Activated CD8-positive, alpha-beta memory T cell treated with anti-CD3 and anti-CD28 coated beads for 4 hours (primary cell): Measurements from ENCODE around the gene ABCA13.

Experiments used
- DNase-seq, 2 donors: peaks; one replicate each; pipeline ENCODE4 v3.0.0-alpha.2; 2020; ENCODE audit warnings: low read depth in 2 of 2

The ABCA13 gene

DNA sequence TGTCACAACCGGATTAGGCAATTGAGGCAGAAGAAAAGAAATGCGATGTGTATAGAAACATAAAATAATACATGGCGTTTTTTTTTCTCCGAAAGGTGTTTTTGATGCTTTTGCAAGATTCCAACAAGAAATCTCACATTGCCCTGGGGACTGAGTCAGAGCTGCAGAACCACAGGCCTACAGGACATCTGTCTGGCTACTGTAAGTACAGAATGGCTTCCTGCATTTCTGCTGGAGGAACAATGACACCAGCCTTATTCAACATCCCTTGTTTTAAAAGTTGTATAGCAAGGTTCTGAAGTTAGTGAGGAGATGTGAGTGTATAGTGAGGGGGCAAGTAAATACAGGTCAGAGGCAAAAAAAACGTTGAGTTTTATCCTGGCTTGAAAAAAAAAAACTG, 256.4 kb downstream of the ABCA13 start:
- no peak for DNase-seq

DNA sequence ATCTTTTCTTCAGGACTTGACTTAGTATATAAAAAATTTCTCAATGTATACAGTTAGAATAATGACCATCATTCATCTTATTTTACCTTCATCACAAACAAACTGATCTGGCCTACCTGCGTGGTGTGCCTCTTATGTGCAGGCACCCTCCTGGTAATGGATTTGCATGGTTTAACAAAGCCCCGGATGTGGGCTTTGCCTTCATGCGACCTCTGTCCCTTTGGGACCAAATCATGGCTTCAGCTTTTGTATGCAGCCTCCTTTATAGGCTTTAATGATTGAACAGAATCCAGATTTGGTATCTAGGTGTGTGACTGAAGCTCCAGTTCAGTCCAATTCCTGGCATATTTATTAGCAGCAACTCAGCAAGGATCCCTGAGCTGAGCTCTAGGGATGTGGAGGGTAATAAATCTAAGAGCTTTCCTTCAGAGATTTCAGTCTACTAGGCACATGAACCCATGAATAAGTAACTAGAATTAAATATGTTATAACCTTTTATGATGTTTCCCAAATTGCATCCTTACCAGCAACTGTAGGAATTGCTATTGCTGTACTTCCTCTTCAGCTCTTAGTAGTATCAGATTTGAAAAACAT, 256.9 kb downstream of the ABCA13 start:
- no peak for DNase-seq

DNA sequence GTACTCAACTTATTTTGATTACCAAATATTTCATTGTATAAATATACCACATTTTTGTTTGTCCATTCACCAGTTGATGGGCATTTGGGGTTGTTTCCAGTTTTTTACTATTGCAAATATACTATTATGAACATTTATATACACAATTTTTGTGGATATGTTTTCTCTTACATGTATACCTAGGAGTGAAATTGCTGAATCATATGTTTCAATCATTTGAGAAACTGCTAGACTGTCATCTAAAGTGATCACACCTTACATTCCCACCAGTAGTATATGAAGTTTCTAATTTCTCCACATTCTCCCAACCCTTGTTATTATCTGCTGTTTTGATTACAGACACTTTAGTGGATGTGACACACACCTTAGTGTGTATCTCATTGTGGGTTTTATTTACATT, 257.9 kb downstream of the ABCA13 start:
- DNase-seq: no peak

DNA sequence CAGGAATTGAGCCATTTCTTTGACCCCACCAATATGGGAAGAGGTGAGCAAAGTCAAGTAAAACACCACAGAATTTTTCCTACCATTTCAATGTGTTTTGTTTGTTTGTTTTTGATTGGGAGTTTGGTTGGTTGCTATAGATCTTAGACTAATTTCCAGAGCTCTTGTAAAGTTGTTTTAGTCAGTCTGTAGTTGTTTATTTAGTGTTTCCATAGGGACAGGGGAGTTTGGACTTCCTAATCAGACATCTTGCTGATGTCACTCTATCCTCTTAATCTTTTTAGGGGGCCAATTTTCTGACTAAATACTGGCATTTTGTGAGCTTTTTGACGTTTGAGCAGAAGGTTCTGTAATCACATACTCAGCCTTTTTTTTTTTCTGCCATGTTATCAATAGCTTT, 266.9 kb downstream of the ABCA13 start:
- DNase-seq: no peak

DNA sequence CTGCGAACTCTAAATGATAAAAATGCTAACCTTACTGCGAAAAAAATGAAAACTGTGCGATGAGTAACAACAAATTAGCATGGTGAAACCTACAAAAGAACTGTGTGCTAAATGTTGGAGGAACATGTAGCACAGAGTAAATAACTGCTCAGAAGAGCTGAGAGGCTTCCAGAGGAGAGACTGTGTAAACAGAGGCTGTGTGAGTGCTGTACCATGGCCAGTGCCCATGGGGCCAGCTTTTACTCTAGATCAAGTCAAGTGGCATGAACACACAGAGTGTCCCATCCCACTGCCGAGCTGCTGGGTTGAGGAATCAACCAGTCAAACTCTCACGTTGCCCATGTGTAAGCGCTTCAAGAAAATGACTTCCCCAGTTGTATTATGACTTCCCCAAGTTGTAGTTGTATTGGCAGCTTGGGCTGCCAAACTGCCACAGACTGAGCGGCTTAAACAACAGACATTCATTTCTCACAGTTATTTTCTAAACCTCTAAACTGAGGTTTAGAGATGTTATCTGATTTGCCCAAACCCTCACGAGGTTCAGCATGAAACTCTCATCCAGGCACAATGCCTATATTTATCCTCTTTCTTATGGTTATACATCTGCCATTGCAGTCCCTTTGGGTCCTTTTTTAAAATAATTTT, 270.7 kb downstream of the ABCA13 start:
- DNase-seq: no peak

DNA sequence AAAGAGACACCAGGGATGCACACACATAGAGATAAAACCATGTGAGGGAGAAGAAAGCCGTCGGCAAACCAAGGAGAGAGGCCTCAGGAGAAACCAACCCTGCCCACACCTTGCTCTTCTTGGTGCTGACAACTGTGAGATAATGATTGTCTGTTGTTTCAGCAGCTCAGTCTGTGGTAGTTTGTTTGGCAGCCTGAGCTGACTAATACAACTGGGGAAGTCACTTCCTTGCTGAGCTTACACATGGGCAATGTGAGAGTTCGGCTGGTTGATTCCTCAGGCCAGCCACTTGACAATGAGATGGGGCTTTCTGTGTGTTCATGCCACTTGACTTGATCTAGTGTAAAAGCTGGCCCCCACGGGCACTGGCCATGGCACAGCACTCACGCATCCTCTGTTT, 271.8 kb downstream of the ABCA13 start:
- DNase-seq: no peak

DNA sequence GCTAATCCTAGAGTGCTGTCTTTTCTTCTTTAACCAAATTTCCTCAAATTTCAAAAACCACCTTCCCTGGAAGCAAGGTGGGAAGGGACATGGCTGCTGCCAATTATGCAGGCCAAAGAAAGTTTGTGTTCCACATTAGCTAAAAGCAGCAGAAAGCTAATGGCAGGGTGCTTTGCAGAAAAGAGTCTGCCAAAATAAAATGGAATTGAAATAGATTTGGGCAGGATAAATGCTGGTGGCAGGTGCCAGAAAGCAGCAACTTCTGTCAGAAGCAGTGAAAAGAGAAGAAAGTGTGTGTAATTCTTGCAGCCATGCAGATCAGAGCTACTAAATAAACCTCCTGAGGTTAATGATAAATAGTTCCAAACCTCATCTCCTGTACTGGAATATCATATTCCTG, 275.5 kb downstream of the ABCA13 start:
- no peak for DNase-seq

DNA sequence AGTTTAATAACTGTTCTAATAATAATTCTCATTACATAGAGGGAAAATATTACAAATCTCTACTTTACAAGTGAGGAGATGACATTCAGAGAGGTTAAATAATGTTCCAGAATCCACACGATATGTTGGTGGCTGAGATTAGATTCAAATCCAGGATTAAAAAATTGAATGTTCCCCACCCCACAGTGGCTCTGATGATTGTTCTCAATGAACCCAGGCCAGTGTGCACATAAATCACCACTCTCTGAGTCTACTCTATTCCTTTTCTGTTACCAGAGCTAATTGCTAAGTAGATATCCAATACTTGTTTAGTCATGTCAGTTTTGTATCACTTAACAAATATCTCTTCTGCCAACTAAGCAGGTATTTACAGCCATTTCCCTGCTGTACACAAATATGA, 281.0 kb downstream of the ABCA13 start:
- DNase-seq: no peak

DNA sequence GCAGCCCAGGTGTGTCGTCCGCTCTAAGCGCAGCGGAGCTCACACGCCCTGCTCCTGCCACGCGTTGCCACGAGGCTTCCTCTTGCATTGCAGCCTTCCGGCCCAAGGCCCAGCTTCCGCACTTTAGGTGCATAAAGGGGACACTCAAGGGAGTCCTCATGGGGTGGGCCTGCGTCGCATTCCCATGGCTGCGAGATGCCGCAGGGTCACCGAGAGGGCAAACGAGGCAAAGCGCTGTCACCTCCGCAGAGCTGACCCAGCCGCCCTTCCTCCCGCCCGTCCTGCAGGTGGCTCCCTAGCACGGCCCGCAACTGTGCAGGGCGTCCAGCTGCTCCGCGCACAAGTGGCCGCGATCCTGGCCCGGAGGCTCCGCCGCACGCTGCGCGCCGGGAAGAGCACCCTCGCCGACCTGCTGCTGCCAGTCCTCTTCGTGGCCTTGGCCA, 283.5 kb downstream of the ABCA13 start:
- no peak for DNase-seq

DNA sequence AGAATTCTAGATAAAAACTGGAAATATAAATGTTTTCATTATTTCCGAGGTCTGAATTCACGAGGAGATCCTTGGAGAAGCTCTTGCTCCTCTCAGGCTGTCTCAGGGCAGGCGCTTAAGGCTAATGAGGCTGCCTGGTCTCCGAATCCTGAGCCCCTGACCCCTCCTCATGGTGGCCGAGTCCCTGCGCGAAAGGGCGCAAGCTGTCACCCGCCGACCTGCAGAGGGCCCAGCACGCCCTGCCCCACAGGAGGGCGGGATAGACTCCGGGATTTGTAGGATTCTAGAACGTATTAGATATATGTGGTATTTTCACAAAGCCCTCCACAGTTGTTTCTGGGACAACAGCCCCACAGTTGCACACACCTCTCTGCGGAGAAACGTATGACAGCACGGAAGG, 284.1 kb downstream of the ABCA13 start:
- DNase-seq: no peak

DNA sequence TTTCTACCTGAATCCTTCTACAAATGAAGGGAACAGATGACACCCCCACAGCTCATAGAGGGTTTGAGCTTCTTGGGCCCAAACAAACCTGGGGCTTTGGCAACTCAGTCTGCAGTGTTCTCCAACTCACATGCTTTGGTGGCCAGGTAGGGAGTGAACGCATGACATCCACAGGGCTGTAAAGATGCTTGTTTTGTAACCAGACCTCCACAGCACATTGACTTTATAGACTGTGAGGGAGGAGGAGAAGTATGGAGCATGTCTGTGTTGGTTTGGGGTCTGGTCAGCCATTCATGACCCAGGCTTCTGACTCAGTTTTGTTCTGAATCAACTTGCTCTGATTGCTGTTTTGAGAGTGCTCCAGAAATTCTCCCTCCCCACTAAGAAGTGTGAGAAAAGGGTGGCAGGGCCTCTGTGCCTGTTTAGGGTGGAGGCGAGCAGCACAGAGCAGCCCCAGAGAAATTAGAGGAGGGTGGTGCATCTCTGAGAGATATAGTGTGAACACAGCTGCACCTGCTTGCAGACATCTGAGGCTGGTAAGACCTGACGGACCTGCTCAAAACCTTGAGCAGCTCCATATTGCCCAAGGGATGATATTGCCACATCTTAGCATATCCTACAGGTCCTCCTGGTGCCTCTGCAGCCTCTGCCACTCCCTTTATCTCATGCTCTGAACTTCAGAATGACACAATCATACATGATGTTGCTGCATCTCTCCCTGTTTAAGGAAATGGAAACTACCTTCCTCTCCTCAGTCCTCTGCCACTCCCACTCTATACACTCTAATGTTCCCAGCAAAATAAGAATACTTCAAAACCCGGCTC, 287.7 kb downstream of the ABCA13 start:
- no peak for DNase-seq

DNA sequence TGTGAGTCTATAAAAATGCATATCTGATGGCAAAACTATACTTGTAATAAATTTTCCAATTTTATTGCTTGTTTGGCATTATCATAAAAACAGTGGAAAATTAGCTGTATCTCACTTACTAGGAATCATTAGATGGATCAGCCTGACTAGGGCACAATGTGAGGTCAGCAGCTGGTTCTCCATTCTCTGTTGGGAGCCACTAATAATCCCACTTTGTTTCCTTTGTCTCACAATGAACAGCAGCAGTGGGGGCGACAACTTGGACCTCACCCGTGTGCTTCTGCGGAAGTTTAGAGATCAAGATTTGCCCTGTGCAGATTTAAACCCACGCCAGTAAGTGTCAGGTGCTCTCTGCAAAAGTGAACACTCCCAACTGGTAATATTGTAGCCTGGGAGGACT, 295.5 kb downstream of the ABCA13 start:
- no peak for DNase-seq

DNA sequence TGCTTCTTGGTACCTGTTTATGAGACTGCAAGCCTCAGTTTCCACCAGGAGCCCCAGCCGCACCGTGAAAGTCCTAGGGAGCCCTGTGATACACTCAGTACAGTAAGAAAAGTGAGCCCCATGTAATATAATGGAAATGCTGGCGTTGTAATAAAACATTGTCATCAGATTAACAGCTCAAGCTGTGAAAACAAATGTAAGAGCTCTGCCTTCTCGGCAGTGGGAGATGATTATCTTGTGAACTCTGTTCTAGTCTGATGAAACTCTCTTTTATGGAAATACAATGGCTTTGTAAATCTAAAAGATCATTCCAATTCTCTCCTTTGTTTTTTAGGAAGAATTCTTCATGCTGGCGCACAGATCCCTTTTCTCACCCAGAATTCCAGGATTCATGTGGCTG, 299.9 kb downstream of the ABCA13 start:
- DNase-seq: no peak

DNA sequence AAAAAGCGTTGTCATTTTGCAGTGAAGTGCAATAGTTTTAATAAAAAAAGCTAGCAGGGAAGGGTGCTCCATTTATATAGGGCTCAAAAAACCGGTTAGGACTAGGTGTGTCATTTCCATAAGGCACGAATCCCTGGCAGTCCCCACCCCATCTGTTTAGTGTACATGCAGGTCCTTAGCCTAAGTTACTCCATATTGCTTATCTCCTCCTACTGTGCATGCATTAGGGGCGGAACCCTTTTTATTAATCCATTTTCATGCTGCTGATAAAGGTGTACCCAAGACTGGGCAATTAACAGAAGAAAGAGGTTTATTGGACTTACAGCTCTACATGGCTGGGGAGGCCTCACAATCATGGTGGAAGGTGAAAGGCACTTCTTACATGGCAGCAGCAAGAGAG, 301.4 kb downstream of the ABCA13 start:
- DNase-seq: no peak

DNA sequence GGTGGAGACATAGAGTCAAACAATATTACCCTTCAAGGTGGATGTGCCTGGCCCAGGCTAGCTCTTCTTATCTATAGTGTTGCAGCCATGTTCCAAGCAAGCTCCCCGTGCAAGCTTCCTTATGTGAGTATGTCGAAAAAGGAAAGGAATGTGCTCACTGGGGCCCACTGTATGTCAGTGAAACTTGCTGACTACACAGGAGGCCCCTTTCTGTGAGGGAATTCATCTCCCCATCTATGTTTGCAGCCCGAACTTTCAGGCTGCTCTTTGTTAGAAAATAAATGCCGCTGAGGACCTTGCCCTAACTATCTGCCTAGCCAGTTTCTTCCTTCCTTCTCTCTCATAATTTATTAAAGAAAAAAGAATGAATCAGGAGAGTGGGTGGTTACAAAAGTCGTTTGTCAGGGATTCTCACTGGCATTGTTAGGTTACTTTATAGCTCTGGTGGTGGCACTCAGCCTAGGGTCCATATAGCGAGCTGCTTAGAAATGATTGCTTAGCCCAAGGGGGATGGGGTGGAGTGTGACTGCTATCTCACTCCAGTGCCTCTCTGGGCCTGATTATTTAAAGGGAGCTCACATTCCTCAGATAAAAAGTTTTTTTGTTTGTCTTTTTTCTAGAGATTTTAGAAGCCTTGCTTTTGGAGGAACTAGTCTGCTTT, 302.1 kb downstream of the ABCA13 start:
- DNase-seq: no peak

DNA sequence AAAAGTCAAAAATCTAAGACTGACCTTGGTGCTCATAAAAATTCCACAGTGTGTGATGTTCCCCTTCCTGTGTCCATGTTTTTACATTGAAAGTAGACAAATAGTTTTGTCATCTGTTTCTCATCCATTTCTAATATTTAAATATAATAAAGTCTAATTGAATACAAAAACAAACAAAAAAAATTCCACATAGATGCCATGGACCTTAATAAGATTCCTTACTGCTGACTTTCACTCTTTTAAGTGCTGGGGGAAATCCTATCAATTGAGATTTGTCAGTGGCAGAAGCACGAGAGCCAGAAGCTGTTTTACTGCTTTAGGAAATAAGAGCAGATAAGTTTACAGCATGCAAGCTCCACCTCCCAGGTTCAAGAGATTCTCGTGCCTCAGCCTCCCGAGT, 310.0 kb downstream of the ABCA13 start:
- no peak for DNase-seq

DNA sequence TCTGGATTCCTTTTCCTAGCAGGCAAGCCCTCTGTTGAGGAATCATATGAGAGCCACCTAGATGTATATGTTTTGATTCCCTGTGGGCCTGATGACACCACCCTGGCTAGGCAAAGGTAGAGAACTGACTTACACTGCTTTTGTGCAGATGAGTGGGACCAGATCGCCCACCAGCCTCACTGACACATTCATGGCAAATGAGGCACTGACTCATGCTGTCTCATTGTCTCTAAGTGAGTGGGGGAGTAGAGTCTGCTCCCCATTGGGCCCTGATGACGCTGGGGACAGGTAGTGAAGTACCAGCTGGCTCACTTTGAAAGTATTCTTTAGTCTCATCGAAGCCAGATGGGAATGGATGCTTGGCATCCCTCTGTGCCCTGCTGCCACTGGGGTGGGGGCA, 326.3 kb downstream of the ABCA13 start:
- DNase-seq: no peak

DNA sequence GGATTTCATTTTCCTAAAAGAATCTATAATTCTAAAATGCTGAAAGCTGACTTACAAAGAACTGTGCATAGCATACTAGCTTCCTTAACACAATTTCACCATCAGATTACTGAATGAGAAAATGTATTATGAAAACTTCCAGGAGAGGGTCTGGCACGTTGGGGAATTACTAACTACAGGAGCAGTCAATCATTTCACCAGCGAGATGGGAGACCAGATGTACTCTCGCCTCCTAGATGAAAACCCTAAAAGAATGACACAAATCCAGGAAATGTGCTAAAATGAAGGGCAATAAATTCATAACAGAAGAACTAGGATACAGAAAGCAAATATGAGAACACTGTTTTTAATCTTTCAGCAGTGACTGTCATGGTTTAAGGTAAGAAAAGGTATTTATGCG, 330.8 kb downstream of the ABCA13 start:
- DNase-seq: no peak

DNA sequence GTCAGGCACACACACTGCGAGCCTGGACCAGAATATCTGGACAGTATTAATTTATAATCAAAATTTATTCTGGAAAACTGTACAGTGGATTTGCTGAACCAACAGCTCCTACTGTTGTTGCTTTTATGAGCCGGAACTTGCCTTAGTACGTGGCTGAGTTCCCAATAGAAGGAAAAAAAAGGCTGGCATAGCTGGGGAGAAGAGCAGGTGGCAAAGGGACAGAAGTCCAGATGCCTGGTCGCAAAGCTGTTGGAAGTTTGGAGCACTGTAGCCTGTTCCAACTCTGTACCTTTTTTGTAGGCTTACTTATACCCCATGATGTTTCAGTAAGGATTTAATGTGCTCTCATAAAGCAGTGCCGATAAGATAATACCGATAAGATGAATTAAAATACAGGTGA, 333.8 kb downstream of the ABCA13 start:
- DNase-seq: no peak

DNA sequence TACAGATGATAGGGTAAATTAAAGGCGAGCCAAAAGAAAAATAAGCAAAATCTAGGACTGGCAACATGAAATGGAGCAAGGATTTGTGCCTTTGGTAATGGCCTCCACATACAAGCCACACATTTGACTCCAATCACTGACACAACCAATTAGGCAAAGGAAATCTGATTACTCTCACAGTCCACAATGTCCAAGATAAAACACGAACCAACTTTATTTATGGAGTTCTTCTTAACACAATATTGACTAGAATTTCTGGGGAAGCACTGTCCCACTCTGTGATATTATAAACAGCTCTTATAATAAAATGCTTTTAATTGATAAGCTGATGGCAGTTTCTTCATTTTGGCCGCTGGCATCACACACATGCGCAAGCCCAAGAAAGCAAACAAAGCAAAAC, 334.2 kb downstream of the ABCA13 start:
- no peak for DNase-seq

DNA sequence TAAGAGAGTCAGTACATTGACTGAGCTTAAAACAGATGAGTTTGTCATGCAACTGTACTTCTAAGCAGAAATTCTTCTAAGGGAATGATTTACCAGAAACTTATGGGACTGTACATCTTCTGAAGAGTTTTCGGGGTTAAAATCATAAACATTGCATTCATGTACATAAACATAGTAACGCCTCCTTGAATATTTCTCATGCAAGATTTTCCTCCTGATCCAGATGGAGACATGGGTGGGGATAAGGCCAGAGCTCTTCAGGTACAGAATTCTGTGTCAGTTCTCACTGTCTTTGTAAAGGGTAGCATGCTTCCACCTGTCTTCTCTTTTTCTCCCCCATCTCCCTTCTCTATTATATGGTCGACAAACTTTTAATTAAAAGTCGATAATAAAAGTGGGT, 335.3 kb downstream of the ABCA13 start:
- DNase-seq: no peak

DNA sequence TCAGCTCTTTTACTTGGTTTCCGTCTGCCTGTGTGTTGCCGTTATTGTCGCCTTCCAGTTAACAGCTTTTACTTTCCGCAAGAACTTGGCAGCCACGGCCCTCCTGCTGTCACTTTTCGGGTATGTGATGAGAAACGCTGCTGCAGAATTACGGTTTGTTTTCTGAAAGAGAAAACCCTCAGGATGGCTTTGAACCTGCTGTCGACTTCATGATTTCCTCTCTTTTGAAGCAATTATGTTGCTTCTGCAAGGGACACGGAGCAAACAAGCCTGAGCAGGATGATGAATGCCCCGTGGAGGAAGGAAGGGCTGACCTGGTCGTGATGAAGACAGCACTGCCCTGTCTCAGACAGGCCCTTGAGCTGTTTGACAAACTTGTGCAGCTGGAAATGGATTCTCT, 339.8 kb downstream of the ABCA13 start:
- DNase-seq: no peak

DNA sequence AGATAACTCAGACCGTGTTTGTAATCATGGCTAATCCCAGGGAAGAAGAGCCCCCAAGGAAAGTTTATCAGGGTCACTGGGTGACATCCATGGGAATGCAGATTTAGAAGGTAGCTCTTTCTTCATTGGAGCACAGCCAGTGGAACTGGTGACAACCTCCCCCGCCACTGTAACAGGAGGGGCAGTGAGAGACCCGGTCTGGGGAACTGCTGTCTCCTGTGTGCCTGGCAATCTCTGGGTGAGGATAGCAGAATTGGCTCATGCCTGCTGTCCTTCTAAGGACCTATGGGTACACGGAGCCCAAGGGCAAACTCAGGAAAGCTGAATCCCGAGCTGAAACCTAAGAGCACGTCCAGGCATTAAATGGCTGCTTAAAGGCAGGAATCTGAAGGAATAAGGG, 341.6 kb downstream of the ABCA13 start:
- DNase-seq: no peak
